NCI-H748 (cell line): ENCODE data around the gene SELENOS.

Experiments used
- DNase-seq: peaks from one replicate; lab custom pipeline; 2025; ENCODE audit not compliant: unreplicated experiment; lab: John Stamatoyannopoulos, UW

Gene SELENOS

GRCh38 chr15:101251830-101252820, 25.2 kb downstream of the SELENOS start, which contains the start of gene CHSY1:
TSS of gene CHSY1 (minus strand) at chr15:101252048. CDS start at chr15:101251456, 592 bp downstream.
- peak; percentile 83 for DNase-seq

GRCh38 chr15:101250873-101251829, 26.1 kb downstream of the SELENOS start:
- DNase-seq: peak; percentile 76

- peak; percentile 3 for DNase-seq
Observed at GRCh38 chr15:101250341-101250831, 26.9 kb downstream of the SELENOS start.

- DNase-seq: no peak
Observed at GRCh38 chr15:101248274-101248673, 29.0 kb downstream of the SELENOS start.

DNA sequence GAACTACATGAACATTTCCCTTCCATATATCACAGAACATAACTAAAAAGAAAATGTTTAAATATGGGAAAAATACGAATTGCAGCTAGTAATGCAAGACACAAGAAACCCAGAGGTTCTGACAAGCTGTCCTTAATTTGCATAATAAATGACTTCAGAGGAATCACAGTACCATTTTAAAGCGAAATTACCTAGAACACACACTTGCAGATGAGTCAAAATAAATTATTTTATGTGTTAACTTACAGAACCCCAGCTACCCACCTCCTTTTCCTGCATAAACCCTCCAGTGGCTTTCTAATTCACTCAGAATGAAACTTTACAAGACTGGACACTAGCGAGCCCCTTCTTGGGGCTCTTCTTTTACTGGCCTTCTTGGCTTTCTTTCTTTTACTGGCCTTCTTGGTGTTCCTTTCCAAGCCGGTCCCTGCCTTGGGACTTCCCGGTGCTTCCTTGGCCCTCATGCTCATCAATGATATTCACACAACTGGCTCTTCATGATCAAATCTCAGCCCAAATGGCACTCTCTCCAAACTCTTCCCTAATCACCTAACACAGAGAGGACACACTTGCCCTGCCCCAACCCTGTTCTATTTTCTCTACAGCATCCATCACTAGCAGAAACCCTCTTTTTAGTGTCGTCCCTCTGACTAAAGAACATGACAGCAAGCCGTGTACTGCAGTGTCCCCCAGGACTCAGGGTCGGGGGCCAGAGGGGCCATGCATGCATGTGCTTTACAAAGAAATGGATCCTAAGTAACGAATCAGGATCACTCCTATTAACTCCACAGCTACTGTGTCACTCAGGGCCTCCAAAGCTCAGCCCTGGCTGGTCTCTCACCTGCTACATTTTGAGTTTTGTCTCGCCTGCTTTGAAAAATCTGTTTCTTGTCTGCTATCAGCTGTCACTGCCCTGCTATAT, 30.2 kb downstream of the SELENOS start:
- DNase-seq: no peak

DNA sequence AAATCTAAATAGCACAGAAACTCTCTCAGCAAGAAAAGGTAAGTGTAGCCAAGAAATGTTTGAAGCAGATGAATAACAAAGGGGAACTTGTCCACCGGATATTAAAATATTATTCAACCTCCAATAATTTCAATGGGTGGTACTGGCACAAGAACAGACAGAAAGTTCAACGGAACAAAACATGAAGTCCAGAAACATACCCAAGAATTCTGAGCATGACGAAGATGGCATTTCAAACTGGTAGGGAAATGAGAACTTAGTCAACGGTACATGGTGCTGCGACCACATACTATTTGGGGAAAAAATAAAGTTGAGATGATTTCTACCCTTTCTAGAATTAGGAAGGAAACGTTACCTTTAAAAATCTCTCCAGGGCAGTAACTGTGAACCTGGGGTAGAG, 30.9 kb downstream of the SELENOS start:
- no peak for DNase-seq

DNA sequence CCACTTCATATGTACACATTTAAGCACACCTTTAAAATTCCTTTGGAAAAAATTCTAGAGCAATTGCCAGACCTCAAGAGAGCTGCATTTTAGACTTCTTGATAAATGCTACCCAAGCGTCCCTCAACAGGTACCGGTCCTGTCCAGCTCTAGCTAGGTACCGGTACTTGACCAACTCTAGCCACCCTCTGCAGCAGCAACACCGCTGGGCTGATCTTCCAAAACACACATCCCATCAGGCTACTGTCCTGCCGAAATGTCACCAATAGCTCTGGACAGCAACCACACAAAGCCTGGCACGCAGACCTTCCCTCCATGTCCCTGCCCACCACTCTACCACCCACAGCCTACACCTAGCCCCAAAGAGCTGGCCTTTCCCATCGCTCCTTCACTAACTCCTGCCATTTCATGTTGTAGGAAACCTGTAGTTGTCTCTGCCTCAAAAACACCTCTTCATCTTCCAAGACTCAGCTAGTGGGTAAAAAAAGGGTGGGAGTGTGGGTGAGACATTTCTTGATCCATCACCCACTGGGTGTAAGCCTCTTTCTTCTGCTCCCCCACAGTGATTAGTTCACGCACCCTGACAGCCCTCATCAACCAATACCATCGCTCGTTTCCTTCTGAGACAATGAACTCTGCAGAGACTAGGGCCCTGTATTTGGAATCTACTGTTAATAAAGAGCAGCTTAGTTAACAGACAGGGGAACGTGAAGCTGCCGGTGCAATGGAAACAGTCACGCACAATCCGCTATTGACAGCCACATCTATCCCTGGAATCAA, 32.2 kb downstream of the SELENOS start:
- no peak for DNase-seq

DNA sequence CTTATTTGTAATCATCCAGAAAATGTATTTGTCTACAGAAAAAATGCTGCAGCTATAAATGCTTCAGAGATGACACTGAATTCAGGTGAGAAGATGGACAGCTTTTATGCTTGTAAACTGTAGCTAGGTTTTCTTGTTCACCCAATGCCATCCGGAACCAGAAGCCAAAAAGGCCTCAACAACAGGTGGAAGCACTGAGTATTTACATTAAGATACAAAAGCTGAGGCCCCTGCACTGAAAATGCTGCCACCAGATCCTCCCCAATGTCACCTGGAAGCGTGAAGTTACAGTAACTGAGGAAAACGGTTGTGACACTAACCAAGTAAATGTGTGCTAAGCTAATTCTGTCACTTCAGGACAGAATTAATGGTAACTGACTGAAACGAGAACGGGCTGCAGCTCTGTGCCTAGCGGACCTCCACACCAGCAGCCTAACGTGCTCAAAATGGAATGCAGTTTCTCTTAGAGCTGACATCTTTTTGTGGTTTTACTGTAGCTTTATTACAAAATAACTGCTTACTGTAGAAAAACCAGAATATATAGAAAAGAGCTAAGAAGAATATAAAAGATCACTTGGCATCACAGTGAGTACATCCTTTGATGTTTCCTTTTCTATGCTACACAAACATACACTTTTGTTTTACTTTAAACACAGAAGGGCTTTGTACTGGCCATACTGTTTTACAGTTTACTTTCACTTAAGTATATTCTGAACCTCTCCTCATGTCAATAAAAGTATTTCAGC, 33.1 kb downstream of the SELENOS start:
- no peak for DNase-seq

GRCh38 chr15:101243420-101243819, 33.9 kb downstream of the SELENOS start:
- DNase-seq: no peak

DNA sequence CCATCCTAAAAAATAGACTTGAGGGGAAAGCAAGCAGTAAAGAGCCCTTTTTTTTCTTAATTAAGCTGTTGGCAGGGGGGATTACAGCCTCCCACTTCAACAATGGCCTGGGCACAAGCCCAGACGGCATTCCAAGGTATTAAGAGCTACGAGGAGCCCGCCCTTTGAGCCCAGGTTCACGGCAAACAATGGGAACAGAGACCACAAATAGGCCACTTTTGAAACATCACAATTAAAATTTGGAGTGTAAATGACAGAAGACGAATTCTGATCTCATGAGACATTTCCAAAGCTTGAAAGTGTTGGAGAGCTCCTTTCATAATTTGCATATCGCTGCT, 34.3 kb downstream of the SELENOS start:
- DNase-seq: no peak

GRCh38 chr15:101242160-101242998, 34.9 kb downstream of the SELENOS start:
- DNase-seq: no peak

DNA sequence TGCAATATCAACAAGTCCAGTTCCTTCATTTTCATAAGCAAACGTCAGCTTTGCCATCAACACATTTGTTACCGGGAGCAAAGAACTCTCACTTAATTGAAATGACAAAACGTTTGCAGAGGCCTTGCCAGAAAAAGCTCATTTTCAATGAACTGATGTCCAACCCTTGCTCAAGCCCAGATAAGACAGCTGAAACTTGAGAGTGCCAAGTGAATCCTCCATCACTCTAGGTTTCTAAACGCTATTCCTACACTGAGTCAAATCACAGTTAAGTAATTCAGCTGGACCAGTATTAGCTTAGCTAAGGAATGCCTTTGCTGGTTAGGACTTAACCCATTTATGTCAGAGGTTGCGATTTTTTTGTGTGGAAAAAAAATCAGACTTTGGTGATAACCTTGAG, 36.9 kb downstream of the SELENOS start:
- no peak for DNase-seq

- DNase-seq: no peak
Observed at GRCh38 chr15:101239724-101240136, 37.6 kb downstream of the SELENOS start.

DNA sequence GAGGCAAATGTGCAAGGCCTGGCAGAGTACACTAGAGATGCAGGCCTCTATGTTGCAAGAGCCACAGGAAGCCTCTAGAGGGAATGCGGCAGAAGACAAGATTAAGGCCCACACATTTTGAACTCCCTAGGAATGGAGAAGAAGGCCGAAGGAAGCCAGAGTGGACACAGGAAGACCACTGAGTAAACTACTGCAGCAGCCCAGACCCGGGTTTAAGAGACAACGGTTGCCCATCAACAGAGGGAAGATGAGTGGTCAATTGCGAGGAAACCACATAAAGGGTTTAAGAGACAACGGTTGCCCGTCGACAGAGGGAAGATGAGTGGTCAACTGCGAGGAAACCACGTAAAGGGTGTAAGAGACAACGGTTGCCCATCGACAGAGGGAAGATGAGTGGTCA, 40.0 kb downstream of the SELENOS start:
- no peak for DNase-seq

- DNase-seq: no peak
Observed at GRCh38 chr15:101233651-101234280, 43.5 kb downstream of the SELENOS start.

DNA sequence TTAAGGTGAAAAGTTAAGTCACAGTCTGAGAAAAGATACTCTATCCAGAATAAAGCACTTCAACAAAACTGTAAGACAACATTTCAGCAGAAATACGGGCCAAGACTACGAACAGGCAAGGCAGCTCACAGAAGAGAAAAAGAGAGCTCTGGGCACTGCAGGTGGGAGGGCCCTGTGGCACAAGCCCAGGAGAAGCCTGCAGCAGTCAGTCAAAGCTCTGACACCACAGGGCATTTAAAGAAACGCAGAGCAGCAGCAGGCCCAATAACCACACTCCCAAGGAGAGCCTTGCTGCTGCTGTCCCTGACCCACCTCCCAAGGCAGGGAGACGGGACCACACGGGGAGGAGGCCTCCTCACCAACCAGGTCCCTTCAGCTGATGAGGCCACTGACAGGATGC, 44.6 kb downstream of the SELENOS start:
- no peak for DNase-seq

DNA sequence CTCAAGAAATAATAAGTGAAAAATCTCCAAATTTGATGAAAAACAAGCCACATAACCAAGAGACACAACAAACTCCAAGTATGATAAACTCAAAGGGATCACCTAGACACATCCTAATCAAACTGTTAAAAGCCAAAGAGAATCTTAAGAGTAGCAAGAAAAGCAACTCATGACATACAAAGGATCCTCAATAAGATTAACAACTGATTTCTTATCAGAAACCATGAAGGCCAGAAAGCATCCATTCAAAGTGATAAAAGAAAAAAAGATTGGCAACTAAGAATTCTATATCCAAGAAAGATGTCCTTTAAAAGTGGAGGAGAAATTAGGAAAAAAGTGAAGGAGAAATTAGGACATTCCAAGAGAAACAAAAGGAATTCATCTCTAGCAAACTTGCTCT, 49.0 kb downstream of the SELENOS start:
- no peak for DNase-seq

GRCh38 chr15:101225658-101226057, 51.6 kb downstream of the SELENOS start:
- DNase-seq: no peak
